Measurements from ENCODE around the gene CACNA2D1. TPM values are rescaled to one million over a fixed set of nuclear protein-coding genes. Genes with fewer than 3 reads are reported as not detected.

Gene CACNA2D1
- total RNA-seq, 1 experiment from 2014 or later: 0.27 TPM

GRCh38 chr7:82183634-82184033 is 259.9 kb downstream of the CACNA2D1 start (continued):
- no peak for TF ChIP-seq ZBTB33 (IDR thresholded peaks at IDR 0.05; ENCODE audit: extremely low read depth, insufficient replicate concordance, low read length)
- no peak for TF ChIP-seq YY1 (IDR thresholded peaks at IDR 0.05; ENCODE audit: extremely low read depth, insufficient replicate concordance, low read depth, low read length)
- TF ChIP-seq ELF1 (IDR thresholded peaks at IDR 0.05; ENCODE audit: borderline replicate concordance, low read depth): no peak
- no peak for TF ChIP-seq SP1 (IDR thresholded peaks at IDR 0.05; ENCODE audit: low read depth)
- TF ChIP-seq SRF (IDR thresholded peaks at IDR 0.05; ENCODE audit: low read depth): no peak

GRCh38 chr7:82179311-82179710 is 264.3 kb downstream of the CACNA2D1 start:
- ChIA-PET CTCF (no interaction called here), POLR2A (no interaction called here), RAD21 (ENCODE audit: low non-redundant PET in 1 of 2, low total read pairs in 2 of 2, uncharacterized antibody in 2 of 2, unreplicated experiment in 2 of 2) (no interaction called here)
- no TSS peak for BruUV-seq (replicated peaks)
- Histone ChIP-seq H4K20me1 (ENCODE audit: insufficient read depth) (no peaks in the 10 kb centered on the region), H3K36me3 (ENCODE audit: control insufficient read depth in 1 of 2, insufficient read depth in 2 of 2, low read length in 2 of 2) (no peaks in the 10 kb centered on the region), H3K9ac (ENCODE audit: low read length) (no peak overlapping the region), H3K4me3 (replicated peaks in 1 of 2; ENCODE audit: low read depth in 1 of 2, low read length in 2 of 2) (no peak overlapping the region), H3K9me2 (ENCODE audit: insufficient read depth) (no peaks in the 10 kb centered on the region), H3K27me3 (ENCODE audit: insufficient read depth, low read length) (no peaks in the 10 kb centered on the region), H3K9me3 (ENCODE audit: control insufficient read depth in 1 of 2, insufficient read depth in 1 of 2, low read depth in 1 of 2, low read length in 2 of 2) (no peaks in the 10 kb centered on the region), H2AFZ (ENCODE audit: low read depth, low read length, poor library complexity, severe bottlenecking) (no peak overlapping the region), H3K27ac (ENCODE audit: low read depth, low read length) (no peak overlapping the region), H3K4me2 (ENCODE audit: low read length) (no peak overlapping the region), H3K79me2 (ENCODE audit: insufficient read depth, low read length) (no peaks in the 10 kb centered on the region), H3K4me1 (ENCODE audit: control insufficient read depth in 1 of 2, insufficient read depth in 2 of 2, low read length in 2 of 2) (no peaks in the 10 kb centered on the region)
- intact Hi-C loops (cut with micrococcal nuclease): no loop called here
- no peak for DNase-seq (ENCODE audit: low read depth, low spot score)
- no peak for ATAC-seq
- TF ChIP-seq JUND (IDR thresholded peaks at IDR 0.05) (no peak), REST (IDR thresholded peaks at IDR 0.05; ENCODE audit: low read depth) (no peak), ZFX (IDR thresholded peaks at IDR 0.05) (no peak), ATF3 (IDR thresholded peaks at IDR 0.05) (no peak), TCF7L2 (IDR thresholded peaks at IDR 0.05; ENCODE audit: borderline replicate concordance, extremely low read depth, insufficient read depth, insufficient read length) (no peak), MAX (IDR thresholded peaks at IDR 0.05) (no peak), EZH2phosphoT487 (IDR thresholded peaks at IDR 0.05; ENCODE audit: borderline replicate concordance) (no peak), YY1 (IDR thresholded peaks at IDR 0.05; ENCODE audit: extremely low read depth, insufficient replicate concordance, low read depth, low read length) (no peak), POLR2A (IDR thresholded peaks at IDR 0.05; ENCODE audit: borderline replicate concordance, extremely low read depth, insufficient read depth, insufficient read length) (no peak), ZNF274 (IDR thresholded peaks at IDR 0.05; ENCODE audit: low read depth, low read length) (no peak), RAD21 (IDR thresholded peaks at IDR 0.05; ENCODE audit: low read depth) (no peak), ZBTB33 (IDR thresholded peaks at IDR 0.05; ENCODE audit: extremely low read depth, insufficient replicate concordance, low read length) (no peak), POLR2AphosphoS5 (IDR thresholded peaks at IDR 0.05; ENCODE audit: low read depth, low read length) (no peak), CBX3 (IDR thresholded peaks at IDR 0.05; ENCODE audit: low read depth) (no peak), SIN3A (IDR thresholded peaks at IDR 0.05; ENCODE audit: low read depth) (no peak), CEBPB (IDR thresholded peaks at IDR 0.05; ENCODE audit: low read depth) (no peak)

Data from HCT116 (cell line).